Neutrophil (primary cell): Measurements from ENCODE around the gene SYCE3.

ENCODE experiments used
- H3K27ac ChIP-seq: fragments of 200-600 bp; sonication (generic); 2 replicates; pipeline ENCODE4 v1.5.1; 2016; ENCODE audit warnings: mild to moderate bottlenecking, moderate library complexity
- H3K27me3 ChIP-seq: fragments of 200-600 bp; sonication (generic); 2 replicates; pipeline ENCODE4 v1.6.0; 2016; ENCODE audit warnings: mild to moderate bottlenecking
- H3K36me3 ChIP-seq: fragments of 200-600 bp; sonication (generic); 2 replicates; pipeline ENCODE4 v1.5.1; 2017
- H3K4me1 ChIP-seq, 2 experiments: fragments of 200-600 bp in 1 of 2; sonication (generic) in 1 of 2; 1 replicate in 1 of 2; 2 replicates in 1 of 2; pipeline versions ENCODE4 v1.5.1 to v1.6.1; 2013 to 2016; ENCODE audit warnings: low read depth in 1 of 2, low read length in 1 of 2, mild to moderate bottlenecking in 1 of 2, moderate library complexity in 1 of 2; ENCODE audit not compliant: control insufficient read depth in 1 of 2, insufficient read depth in 1 of 2
- H3K4me3 ChIP-seq, 2 experiments: fragments of 200-600 bp in 1 of 2; sonication (generic) in 1 of 2; 1 replicate in 1 of 2; 2 replicates in 1 of 2; pipeline ENCODE4 v1.5.1; 2013 to 2016; ENCODE audit warnings: low read depth in 1 of 2, low read length in 1 of 2, mild to moderate bottlenecking in 1 of 2, moderate library complexity in 1 of 2
- H3K9me3 ChIP-seq: fragments of 200-600 bp; sonication (generic); 2 replicates; pipeline ENCODE4 v1.5.1; 2016
- TF ChIP-seq, protein P1 (sequence below): fragments of 200-600 bp; sonication (generic); IDR thresholded peaks from 2 replicates; pipeline ENCODE4 v1.5.1; 2016; ENCODE audit warnings: antibody characterized with exemption

Gene SYCE3

DNA sequence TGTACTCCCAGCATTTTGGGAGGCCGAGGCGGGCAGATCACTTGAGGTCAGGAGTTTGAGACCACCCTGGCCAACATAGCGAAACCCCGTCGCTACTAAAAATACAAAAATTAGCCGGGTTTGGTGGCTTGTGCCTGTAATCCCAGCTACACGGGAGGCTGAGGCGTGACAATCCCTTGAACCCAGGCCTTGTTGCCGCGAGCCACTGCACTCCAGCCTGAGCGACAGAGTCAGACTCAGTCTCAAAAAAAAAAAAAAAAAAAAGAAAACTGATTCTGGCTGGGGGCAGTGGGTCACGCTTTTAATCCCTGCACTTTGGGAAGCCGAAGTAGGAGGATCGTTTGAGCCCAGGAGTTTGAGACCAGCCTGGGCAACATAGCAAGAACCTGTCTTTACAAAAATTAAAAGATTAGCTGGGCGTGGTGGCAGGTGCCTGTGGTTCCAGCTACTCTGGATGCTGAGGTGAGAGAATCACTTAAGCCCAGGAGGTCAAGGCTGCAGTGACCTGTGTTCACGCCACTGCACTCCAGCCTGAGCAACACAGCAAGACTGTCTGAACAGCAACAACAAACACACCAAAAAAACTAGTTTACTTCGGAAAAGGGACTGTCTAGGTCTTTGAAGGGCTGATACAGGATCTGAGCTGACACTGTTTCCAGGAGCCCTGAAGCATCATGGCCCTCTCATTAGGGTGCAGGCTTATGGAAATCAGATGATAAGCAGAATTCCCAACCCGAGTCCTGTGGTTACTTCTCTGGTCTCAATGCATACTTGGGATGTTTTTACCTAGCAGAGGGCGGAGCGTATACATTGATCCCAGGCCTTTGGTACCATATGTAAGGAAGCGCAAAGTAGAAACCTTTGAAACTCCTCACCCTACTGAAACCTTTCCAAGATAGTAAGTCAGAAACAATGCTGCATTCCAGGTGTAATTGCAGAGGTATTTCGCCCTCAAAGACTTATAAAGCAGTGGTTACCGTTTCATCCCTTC, 21.7 kb upstream of the SYCE3 start:
- no peak overlapping the region for H3K27ac ChIP-seq
- peaks cover 19% of the 10 kb centered on the region in 2 experiments for H3K4me1 ChIP-seq
- no peaks in the 10 kb centered on the region for H3K27me3 ChIP-seq
- TF ChIP-seq, protein P1, sequence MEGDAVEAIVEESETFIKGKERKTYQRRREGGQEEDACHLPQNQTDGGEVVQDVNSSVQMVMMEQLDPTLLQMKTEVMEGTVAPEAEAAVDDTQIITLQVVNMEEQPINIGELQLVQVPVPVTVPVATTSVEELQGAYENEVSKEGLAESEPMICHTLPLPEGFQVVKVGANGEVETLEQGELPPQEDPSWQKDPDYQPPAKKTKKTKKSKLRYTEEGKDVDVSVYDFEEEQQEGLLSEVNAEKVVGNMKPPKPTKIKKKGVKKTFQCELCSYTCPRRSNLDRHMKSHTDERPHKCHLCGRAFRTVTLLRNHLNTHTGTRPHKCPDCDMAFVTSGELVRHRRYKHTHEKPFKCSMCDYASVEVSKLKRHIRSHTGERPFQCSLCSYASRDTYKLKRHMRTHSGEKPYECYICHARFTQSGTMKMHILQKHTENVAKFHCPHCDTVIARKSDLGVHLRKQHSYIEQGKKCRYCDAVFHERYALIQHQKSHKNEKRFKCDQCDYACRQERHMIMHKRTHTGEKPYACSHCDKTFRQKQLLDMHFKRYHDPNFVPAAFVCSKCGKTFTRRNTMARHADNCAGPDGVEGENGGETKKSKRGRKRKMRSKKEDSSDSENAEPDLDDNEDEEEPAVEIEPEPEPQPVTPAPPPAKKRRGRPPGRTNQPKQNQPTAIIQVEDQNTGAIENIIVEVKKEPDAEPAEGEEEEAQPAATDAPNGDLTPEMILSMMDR = no peak
- H3K36me3 ChIP-seq = peaks cover 18% of the 10 kb centered on the region
- no peaks in the 10 kb centered on the region for H3K9me3 ChIP-seq
- H3K4me3 ChIP-seq = no peak overlapping the region

DNA sequence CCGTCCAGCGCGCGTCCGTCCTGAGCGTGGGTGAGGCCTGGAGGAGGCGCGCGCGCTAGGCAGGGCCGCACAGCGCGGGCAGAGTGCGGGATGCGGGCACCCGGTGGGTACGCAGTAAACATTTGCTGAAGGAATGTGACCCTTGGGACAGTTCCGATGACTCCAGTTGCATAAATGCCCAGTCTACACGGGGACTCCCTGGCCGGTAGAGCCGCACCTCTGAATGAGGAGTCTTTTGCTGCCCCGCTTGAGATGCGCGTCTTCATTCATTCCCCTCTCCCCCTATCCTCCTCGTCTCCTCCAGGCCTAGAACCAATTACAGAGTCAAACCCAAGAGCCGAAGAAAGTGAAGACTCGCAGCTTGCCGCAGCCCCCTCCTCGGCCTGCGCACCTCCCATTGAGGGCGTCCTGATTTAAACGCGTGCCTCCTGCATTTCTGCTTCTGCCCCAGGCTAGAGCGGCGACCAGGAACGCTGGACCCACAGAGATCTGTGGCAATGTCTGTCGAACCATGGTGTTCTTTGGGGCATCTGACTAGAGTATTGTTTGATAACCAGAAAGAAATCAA, 20.7 kb upstream of the SYCE3 start:
- Histone ChIP-seq H3K27ac (peak overlapping the region; percentile 98), H3K36me3 (peaks cover 28% of the 10 kb centered on the region), H3K4me1 (peaks cover 19% of the 10 kb centered on the region in 2 experiments), H3K4me3 (peak overlapping the region; percentile 94 to 99), H3K27me3 (peaks cover 4% of the 10 kb centered on the region), H3K9me3 (no peaks in the 10 kb centered on the region)
- TF ChIP-seq, protein P1 = no peak

DNA sequence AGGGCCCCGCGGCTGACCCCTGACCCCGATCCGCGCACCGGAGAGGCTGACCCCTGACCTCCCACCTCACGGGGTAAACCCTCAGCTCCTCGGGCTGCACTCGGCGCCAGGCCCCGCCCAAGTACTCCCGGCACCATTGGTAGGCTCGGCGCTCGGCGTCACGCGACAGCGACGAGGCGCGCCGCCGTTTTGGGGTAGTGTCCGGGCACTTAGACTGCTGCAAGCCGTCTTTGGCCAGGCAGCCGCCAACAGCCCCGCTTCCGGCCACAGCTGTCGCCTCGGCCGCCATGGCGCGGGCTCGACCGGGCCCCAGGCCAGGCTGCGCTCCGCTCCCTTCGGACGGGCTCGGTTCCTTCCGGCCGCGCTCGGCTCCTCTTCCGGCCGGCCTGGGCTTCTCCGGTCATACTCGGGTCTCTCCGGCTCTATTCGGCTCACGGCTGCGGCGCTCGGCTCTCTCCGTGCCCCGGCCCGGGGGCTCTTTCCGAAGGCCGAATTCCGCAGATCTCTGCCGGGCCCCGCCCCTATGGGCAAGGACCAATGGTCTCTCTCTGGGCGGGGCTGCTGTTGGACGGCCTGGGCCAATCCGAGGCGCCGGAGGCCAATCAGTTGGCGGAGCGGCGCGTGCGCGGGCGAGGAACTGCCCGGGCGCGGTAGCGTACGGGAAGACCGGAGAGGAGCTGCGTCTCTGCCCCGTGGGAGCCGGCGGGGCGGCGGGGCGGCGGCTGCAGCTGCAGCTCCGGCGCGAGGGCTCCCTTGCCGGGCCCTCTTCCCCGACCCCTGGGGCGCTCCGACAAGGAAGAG, 20.0 kb upstream of the SYCE3 start, which contains the start of gene CHKB:
TSS of gene CHKB (minus strand) at position 357 of the 801 bp plus-strand sequence. CDS start at position 289, 68 bp downstream.
- peaks cover 11% of the 10 kb centered on the region for H3K27me3 ChIP-seq
- TF ChIP-seq, protein P1 = peak; percentile 40
- peak within 1 kb of the TSS; percentile 94 to 99 for H3K4me3 ChIP-seq
- H3K27ac ChIP-seq = peak within 1 kb of the TSS; percentile 98
- no peaks in the 10 kb centered on the region for H3K9me3 ChIP-seq
- H3K36me3 ChIP-seq = peaks cover 29% of the 10 kb centered on the region
- H3K4me1 ChIP-seq = peaks cover 19% of the 10 kb centered on the region in 2 experiments

DNA sequence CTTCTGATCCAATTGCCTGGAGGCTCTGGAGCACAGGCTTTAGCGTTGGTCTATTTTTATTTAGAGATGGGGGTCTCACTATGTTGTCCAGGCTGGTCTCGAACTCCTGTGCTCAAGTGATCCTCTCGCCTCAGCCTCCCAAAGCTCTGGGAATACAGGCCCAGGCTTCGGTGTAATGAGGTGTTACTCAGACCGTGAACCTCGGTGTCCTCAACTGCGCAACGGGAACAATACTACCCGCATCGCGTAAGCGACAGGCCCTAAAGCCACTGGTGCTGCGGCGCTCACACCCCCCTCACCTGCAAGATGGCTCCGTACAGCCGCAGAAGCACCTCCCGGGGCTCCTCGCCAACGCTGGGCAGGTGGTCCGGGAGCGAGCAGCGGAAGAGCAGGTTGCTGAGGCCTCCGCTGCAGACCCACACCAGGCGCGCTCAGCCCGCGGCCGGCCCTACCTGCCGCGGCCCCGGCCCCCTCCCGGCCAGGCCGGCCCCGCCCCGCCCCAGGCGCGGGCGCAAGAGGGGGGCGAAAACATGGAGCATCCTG, 19.3 kb upstream of the SYCE3 start:
- Histone ChIP-seq H3K9me3 (no peaks in the 10 kb centered on the region), H3K4me1 (peaks cover 19% of the 10 kb centered on the region in 2 experiments), H3K27me3 (peaks cover 18% of the 10 kb centered on the region), H3K36me3 (peaks cover 29% of the 10 kb centered on the region), H3K27ac (peak overlapping the region; percentile 98), H3K4me3 (peak overlapping the region; percentile 94 to 99)
- TF ChIP-seq, protein P1 = no peak
